Prostate gland (tissue), 2 donors: ENCODE results near the gene TGM6. TPM values are rescaled to one million over a fixed set of nuclear protein-coding genes. Genes with fewer than 3 reads are reported as not detected.

Experiments used
- DNase-seq: peaks from one replicate; pipeline ENCODE4 v3.0.0-alpha.2; 2019; ENCODE audit warnings: low spot score
- H3K27ac ChIP-seq, 2 donors: fragments of 200-600 bp; sonication (generic); 2 replicates each; pipeline ENCODE4 v1.5.1; 2017 to 2019
- H3K27me3 ChIP-seq: fragments of 200-600 bp; sonication (generic); replicated peaks from 2 replicates; pipeline ENCODE4 v1.5.1; 2019; ENCODE audit not compliant: insufficient read depth
- H3K36me3 ChIP-seq, 2 donors: fragments of 200-600 bp; sonication (generic); 1 replicate in 1 of 2; 2 replicates in 1 of 2; pipeline versions ENCODE4 v1.5.1 to v1.8.1; 2017 to 2019
- H3K4me1 ChIP-seq: fragments of 200-600 bp; sonication (generic); replicated peaks from 2 replicates; pipeline ENCODE4 v1.5.1; 2019
- H3K4me3 ChIP-seq, 2 donors: fragments of 200-600 bp; sonication (generic); 2 replicates each; pipeline ENCODE4 v1.5.1; 2017 to 2019
- H3K9me3 ChIP-seq: fragments of 200-600 bp; sonication (generic); 2 replicates; pipeline ENCODE4 v1.5.1; 2017
- CTCF ChIP-seq, 4 experiments: fragments of 200-600 bp in 2 of 4; fragments of 450-650 bp in 2 of 4; sonication (generic) in 2 of 4; IDR thresholded peaks; 1 replicate in 3 of 4; 2 replicates in 1 of 4; pipeline ENCODE4 v1.5.1; 2016 to 2019; ENCODE audit warnings: antibody characterized with exemption in 4 of 4, mild to moderate bottlenecking in 2 of 4, moderate library complexity in 2 of 4
- POLR2A ChIP-seq: fragments of 450-650 bp; IDR thresholded peaks from one replicate; pipeline ENCODE4 v1.6.1; 2016; ENCODE audit warnings: antibody characterized with exemption, mild to moderate bottlenecking
- POLR2AphosphoS5 ChIP-seq: sonication (generic); formaldehyde crosslinking; IDR thresholded peaks from one replicate; pipeline ENCODE4 v1.6.1; 2017; ENCODE audit warnings: antibody characterized with exemption
- WGBS: methylation state at CpG from one replicate; pipeline ENCODE4 v1.1.5; 2018; 5-methylcytosine and 5-hydroxymethylcytosine counted together
- intact Hi-C: fragments of 100-400 bp; cut with DNase I; formaldehyde crosslinking; loops from one replicate; pipeline ENCODE4 v1.14.2; 2022
- total RNA-seq, 2 donors: library from RNA; depleted of rRNA; stranded (reverse); fragments of >200 nt; gene quantifications; one replicate each; pipeline ENCODE4 v1.1.0, GENCODE V29; 2016

TGM6 gene
- total RNA-seq, 2 donors from 2014 or later: not detected

GRCh38 chr20:2459981-2460751 lies 79.5 kb downstream of the TGM6 start:
- 68% methylated on average over 1 of the region's 1 CpG for WGBS
- no peak for TF ChIP-seq POLR2AphosphoS5
- no peak for TF ChIP-seq POLR2A
- TF ChIP-seq CTCF (IDR thresholded peaks at IDR 0.05): no peak
- Histone ChIP-seq H3K4me1 (no peaks in the 10 kb centered on the region), H3K27ac (no peak overlapping the region), H3K27me3 (no peaks in the 10 kb centered on the region), H3K9me3 (no peaks in the 10 kb centered on the region), H3K4me3 (no peak overlapping the region), H3K36me3 (peaks cover 27 to 28% of the 10 kb centered on the region in 2 donors)
- DNase-seq: no peak
- intact Hi-C loops: no loop called here

- TF ChIP-seq POLR2A (no peak), POLR2AphosphoS5 (no peak), CTCF (IDR thresholded peaks at IDR 0.05) (no peak)
- Histone ChIP-seq H3K4me1 (no peaks in the 10 kb centered on the region), H3K36me3 (peaks cover 28 to 33% of the 10 kb centered on the region in 2 donors), H3K27me3 (no peaks in the 10 kb centered on the region), H3K4me3 (no peak overlapping the region), H3K9me3 (no peaks in the 10 kb centered on the region), H3K27ac (no peak overlapping the region)
- 86% methylated on average over 4 of the region's 4 CpGs for WGBS
- DNase-seq: no peak
- intact Hi-C loops: no loop called here
Measured at GRCh38 chr20:2460752-2461424, 80.2 kb downstream of the TGM6 start.

GRCh38 chr20:2462484-2462883 lies 81.8 kb downstream of the TGM6 start:
- H3K4me3 ChIP-seq: no peak overlapping the region

GRCh38 chr20:2463616-2464365 lies 83.1 kb downstream of the TGM6 start:
- DNase-seq: no peak
- Histone ChIP-seq H3K9me3 (no peaks in the 10 kb centered on the region), H3K4me1 (peaks cover 5% of the 10 kb centered on the region), H3K4me3 (no peak overlapping the region), H3K36me3 (peaks cover 28 to 33% of the 10 kb centered on the region in 2 donors), H3K27ac (no peak overlapping the region), H3K27me3 (no peaks in the 10 kb centered on the region)
- TF ChIP-seq POLR2AphosphoS5 (no peak), CTCF (IDR thresholded peaks at IDR 0.05) (no peak), POLR2A (no peak)
- intact Hi-C loops: no loop called here
- WGBS: 75% methylated on average over 9 of the region's 9 CpGs

More at GRCh38 chr20:2462484-2462883, 81.8 kb downstream of the TGM6 start:
- intact Hi-C loops: no loop called here
- Histone ChIP-seq H3K36me3 (peaks cover 28 to 33% of the 10 kb centered on the region in 2 donors), H3K27ac (no peak overlapping the region), H3K27me3 (no peaks in the 10 kb centered on the region), H3K9me3 (no peaks in the 10 kb centered on the region), H3K4me1 (no peaks in the 10 kb centered on the region)
- TF ChIP-seq POLR2AphosphoS5: no peak
- TF ChIP-seq POLR2A: no peak
- TF ChIP-seq CTCF (IDR thresholded peaks at IDR 0.05): no peak
- 83% methylated on average over 3 of the region's 3 CpGs for WGBS
- DNase-seq: no peak
